SK-N-MC (cell line): ENCODE measurements around the gene AHRR.

Experiments
- EZH2 ChIP-seq: fragments of 200-600 bp; sonication (generic); IDR thresholded peaks from one replicate; pipeline ENCODE4 v1.6.1; 2017; ENCODE audit warnings: antibody characterized with exemption
- POLR2AphosphoS5 ChIP-seq: IDR thresholded peaks from 2 replicates; pipeline ENCODE4 v1.6.1; 2012; ENCODE audit warnings: mild to moderate bottlenecking, low read depth, low read length, borderline replicate concordance

GRCh38 chr5:308672-309271 is 12.7 kb upstream of the AHRR start:
- no peak for TF ChIP-seq EZH2
- TF ChIP-seq POLR2AphosphoS5: no peak
